ENCODE measurements around the gene MAML3. TPM values are rescaled to one million over a fixed set of nuclear protein-coding genes. Genes with fewer than 3 reads are reported as not detected.
A peak's percentile ranks its signal among the peaks of the same experiment; 100 is the strongest.

Gene MAML3
- total RNA-seq, 1 donor, result 6.5 TPM

- H3K4me3 ChIP-seq (ENCODE audit: low read depth, low read length), result no peak overlapping the region
- TF ChIP-seq CTCF (IDR thresholded peaks at IDR 0.05; ENCODE audit: insufficient read depth, low read depth, low read length), result no peak
- no peak for DNase-seq (ENCODE audit: low read depth)
Measured at GRCh38 chr4:139725236-139725635, 428.7 kb downstream of the MAML3 start.

- no peak for DNase-seq (ENCODE audit: low read depth)
- TF ChIP-seq CTCF (IDR thresholded peaks at IDR 0.05; ENCODE audit: insufficient read depth, low read depth, low read length), result no peak
- H3K4me3 ChIP-seq (ENCODE audit: low read depth, low read length), result no peak overlapping the region
Measured at GRCh38 chr4:139721789-139722188, 432.2 kb downstream of the MAML3 start.

- no peak for TF ChIP-seq CTCF (IDR thresholded peaks at IDR 0.05; ENCODE audit: insufficient read depth, low read depth, low read length)
- DNase-seq (ENCODE audit: low read depth), result peak; percentile 40
Measured at GRCh38 chr4:139720806-139721205, 433.2 kb downstream of the MAML3 start.

GRCh38 chr4:139719381-139720101, 434.4 kb downstream of the MAML3 start:
- no peak overlapping the region for H3K4me3 ChIP-seq (ENCODE audit: low read depth, low read length)
- TF ChIP-seq CTCF (IDR thresholded peaks at IDR 0.05; ENCODE audit: insufficient read depth, low read depth, low read length), result no peak
- no peak for DNase-seq (ENCODE audit: low read depth)

More at GRCh38 chr4:139720806-139721205, 433.2 kb downstream of the MAML3 start:
- no peak overlapping the region for H3K4me3 ChIP-seq (ENCODE audit: low read depth, low read length)

GRCh38 chr4:139718833-139719232, 435.2 kb downstream of the MAML3 start:
- no peak for DNase-seq (ENCODE audit: low read depth)
- no peak overlapping the region for H3K4me3 ChIP-seq (ENCODE audit: low read depth, low read length)
- no peak for TF ChIP-seq CTCF (IDR thresholded peaks at IDR 0.05; ENCODE audit: insufficient read depth, low read depth, low read length)

GRCh38 chr4:139718358-139718757, 435.6 kb downstream of the MAML3 start:
- DNase-seq (ENCODE audit: low read depth), result no peak
- H3K4me3 ChIP-seq (ENCODE audit: low read depth, low read length), result no peak overlapping the region
- TF ChIP-seq CTCF (IDR thresholded peaks at IDR 0.05; ENCODE audit: insufficient read depth, low read depth, low read length), result no peak

Data from fibroblast of villous mesenchyme (primary cell).